ENCODE measurements around the gene SLTM.
"Not testable (repeated sequence)": the region's sequence is repeated elsewhere in the genome, so short reads cannot be mapped to it uniquely, and the experiment has no call there.

Gene SLTM

DNA sequence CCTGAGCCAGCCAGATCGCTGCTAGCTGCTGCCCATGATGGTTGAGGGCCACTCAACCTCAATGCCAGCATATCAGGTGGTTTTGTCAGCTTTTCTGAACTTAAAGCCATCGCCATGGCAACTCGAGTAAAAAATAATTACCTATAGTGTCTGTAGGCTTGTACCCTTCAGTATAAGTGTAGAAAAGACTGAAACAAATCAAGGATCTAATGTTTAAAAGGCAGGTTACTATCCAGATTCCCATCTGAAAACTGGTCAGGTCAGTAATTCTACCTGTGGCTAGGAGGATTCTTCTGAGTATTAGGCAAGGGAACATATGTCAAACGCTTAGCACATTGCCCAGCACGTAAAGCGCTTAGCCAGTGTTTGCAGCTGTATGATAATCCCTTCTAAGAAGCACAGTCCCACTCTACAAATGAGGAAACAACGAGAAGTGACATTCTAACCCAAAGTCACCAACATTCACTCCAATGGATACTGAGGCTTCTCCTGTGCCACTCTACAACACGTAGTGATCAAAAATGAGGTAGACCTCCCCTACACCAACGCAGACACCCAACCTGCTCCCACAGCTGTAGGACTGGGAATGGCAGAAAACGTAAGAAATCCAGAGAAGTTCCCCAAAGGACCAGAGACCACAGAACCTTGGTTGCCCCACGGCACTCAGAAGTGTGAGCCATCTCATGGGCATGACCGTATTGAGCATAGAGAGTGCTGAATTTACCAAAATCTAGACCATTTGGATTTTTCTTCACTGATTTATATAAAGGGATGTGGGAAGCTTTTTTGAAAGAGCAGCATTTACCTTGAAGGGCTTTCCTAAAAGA, 55.3 kb downstream of the SLTM start:
- H3K4me3 ChIP-seq (ENCODE audit: low read depth, low read length): no peak overlapping the region

DNA sequence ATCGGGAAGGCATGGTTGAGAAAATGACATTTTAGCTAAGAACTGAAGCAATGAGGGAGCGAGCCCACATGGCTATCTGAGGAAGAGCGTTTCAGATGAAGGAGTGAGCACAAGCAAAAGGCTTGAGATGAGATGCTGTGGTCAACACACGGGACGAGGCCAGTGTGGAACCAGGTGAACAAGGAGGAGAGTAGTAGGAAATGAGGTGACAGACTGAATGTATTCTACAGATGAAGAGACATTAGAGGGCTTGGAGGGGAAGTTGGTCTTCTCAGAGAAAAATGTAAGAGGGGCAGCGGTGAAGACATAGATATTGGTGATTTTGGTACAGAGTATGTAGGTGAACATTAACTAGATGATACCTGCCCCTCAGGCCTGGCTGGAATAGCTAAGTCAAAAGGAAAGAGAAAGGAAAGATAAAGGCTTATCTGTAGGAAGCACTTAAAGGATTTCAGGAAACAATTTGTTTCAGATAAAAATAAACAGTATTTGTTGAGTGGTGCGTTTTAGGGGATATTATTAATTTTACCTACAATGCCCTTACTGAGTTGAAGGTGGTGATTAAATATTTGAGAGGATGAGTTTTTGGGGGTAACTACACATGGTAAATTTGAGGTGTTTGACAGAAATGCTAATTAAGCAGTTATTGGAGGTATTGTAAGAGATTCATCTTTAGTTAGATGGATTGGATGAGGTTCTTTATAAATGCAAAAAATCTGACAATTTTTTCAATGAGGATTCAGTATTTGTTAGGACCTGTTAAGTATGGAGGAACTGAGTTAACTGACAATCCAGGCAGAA, 57.0 kb downstream of the SLTM start:
- no peak overlapping the region for H3K4me3 ChIP-seq (ENCODE audit: low read depth, low read length)

DNA sequence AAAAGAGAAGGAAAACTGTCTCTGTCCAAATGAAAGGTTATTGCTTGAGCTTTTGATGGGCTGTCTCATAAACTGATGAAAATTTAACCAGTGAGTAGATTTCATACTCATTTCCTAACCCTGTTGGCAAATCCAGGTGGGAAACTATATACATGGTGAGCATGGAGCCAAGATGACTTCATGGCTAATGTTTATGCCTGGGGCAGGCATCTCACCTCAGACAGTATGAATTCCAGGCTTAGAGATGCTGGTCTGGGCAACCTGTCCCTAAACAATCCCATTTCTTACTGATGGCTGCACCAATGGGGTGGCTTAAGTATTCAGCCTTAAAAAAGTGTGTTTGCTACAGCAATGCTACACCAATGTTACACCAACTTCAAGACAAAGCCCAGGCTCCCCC, 58.1 kb downstream of the SLTM start:
- no peak overlapping the region for H3K4me3 ChIP-seq (ENCODE audit: low read depth, low read length)

DNA sequence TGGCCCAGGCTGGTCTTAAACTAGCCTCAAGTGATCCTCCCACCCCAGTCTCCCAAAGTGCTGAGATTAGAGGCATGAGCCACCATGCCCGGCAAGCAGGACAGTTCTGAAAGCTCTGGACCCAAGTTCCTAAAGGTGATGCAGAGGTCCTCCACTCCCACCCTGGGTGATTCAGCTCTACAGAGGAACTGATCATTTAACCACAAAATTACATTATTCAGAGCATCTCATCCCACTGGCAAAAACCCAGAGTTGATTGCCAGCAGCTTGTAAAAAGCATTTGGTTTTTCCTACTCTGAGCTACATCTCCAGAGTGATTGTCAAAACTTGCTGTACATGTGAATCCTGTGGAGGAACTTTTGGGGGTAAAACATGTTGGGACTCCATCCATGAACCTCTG, 60.2 kb downstream of the SLTM start:
- H3K4me3 ChIP-seq (ENCODE audit: low read depth, low read length): no peak overlapping the region

DNA sequence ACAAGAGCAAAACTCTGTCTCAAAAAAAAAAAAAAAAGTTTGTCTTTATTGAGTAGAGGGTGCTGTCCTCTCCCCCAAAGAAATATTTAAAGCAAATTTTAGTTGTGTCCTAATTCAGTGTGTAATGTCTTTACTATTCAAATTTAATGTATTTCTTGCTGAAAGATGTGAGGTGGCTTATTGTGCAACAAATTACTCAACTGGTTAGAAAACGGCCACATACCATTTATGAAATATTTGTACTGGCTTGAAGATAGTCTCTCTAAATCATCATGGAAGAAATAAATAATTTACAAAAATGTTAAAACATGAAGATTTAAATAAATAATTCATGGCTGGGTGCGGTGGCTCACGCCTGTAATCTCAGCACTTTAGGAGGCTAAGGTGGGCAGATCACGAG, 63.0 kb downstream of the SLTM start:
- no peak overlapping the region for H3K4me3 ChIP-seq (ENCODE audit: low read depth, low read length)

DNA sequence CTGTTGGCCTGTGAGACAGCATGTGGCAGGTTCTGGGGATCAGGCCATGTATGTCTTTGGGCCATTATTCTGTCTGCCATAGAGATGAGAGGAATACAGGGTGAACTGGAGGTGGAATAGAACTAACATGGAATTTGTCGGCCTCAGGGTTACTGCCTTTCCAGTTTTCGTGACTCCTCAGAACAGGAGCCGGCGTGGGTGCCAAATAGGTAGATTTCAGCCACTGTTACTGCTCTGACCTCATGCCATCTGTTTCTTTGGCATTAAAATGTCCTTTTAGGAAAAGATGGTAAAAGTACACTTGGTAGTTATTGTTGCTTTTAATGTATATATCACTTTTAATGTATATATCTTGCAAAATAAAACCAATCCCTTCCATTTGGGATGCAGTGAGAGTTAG, 65.6 kb downstream of the SLTM start:
- H3K4me3 ChIP-seq (ENCODE audit: low read depth, low read length): no peak overlapping the region

DNA sequence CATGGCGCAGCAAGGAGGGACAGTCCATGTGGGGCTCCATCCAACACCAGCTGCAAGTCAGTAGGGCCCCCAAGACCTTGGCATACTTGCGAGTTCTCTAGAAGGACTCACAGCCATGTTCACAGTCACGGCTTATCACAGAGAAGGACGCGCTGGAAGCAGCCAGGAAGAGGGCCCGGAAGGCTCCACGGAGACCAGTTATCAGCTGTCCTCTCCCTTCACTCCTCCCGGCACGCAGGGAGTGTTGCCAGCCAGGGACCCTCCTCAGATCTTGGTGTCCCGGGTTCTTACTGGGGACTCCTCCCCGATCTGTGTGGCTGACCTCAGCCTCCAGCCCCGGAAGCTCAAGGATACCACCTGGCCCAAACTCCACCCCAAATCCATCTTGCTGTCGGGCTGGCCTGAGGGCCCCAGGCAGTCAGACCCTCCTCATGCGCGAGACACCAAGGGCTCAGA, 68.0 kb downstream of the SLTM start:
- no peak overlapping the region for H3K4me3 ChIP-seq (ENCODE audit: low read depth, low read length)

DNA sequence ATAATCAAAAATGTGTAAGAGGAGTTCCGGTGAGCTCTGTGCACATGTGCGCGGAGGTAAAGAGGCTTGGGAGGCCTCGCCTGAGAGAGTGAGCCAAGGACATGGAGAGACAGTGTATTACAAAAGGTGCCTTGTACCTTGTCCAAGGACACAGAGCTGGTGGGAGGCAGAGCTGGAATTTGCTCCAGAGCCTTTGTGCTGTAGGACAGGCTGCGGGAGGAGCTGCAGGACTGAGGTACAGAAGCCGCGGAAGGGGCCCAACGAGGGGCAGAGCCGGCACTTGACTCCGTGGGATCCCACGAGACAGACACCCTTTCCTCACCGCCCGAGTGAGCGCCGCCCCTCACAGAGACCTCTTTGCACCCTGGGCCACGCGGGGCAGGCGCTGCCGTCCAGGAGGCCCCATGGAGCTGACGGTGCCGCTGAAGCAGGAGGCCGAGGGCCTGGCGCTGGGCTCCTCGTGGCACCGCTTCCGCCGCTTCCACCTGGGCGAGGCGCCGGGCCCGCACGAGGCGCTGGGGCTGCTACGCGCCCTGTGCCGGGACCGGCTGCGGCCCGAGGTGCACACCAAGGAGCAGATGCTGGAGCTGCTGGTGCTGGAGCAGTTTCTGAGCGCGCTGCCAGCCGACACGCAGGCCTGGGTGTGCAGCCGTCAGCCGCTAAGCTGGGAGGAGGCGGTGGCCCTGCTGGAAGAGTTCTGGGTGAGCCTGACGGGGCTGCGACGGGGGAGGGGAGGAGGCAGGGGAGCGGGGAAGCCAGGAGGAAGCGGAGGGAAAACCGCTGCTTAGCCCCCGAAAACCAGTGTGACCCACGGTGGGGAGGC, 68.7 kb downstream of the SLTM start:
- no peak overlapping the region for H3K4me3 ChIP-seq (ENCODE audit: low read depth, low read length)

DNA sequence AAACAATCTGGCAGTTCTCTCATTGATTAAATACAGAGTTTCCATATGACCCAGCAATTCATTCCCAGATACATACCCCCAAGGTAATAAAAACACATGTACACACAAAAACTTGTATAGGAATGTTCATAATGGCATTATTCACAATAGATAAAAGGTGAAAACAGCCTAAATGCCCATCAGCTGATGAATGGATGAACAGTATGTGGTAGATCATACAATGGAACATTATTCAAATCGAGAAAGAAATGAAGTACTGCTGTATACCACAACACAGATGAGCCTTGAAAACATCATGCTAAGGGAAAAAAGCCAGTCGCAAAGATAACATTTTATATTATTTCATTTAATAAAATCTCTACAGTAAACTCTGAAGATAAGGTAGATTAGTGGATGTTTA, 71.2 kb downstream of the SLTM start:
- no peak overlapping the region for H3K4me3 ChIP-seq (ENCODE audit: low read depth, low read length)

DNA sequence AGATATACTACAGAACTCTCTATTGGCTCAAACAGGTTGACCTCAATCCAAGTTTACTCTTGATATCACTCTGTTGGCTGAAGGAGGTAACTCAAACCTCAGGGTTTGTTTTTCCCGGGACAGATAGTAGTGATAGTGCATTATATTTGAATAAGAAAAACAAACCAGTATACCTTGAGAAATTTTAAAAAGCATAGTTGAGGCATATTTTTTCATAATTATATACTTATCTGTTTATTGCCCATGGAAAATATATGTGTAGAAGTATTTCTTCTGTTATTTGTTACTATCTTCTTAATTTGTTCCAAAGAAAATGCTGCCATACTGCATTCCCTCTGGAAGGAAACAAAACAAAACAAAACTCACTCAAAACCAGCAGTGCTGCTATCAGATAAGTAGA, 76.9 kb downstream of the SLTM start:
- H3K4me3 ChIP-seq (ENCODE audit: low read depth, low read length): not testable (repeated sequence)

DNA sequence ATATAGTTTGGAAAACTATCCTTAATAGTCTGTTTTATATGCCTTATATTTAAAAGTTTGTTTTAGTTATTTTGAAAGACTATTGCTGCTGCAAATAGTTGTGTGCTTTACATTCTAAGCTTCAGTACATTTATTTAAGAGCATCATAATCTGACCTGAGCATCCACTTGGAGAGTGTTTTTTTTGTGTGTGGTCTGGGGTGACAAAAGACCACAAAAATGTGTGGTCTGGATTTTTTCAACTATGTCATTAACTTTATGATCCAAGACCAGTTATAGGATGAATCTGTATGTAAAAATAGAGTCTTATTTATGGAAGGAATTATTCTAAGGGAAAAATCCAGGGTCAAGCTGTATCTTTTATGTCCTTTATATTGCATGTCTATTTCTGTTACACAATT, 77.4 kb downstream of the SLTM start:
- no peak overlapping the region for H3K4me3 ChIP-seq (ENCODE audit: low read depth, low read length)

DNA sequence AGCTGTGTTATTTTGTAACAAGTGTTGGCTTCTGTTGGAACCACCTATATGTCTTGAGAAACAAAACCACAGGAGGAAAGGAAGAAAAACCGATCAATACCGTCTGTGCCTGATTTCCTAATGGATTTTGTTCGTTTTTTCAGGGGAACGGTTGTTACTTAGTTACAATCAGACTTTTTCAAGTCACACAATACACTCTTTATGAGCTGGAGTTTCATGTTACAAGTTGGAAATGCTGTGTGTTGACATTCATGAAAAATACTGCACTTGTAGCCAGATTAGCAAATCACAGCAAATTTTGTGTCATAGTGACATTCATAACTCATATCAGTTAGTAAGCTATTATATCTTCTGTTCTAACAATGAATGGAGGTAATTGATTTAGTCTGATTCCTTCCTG, 78.9 kb downstream of the SLTM start:
- H3K4me3 ChIP-seq (ENCODE audit: low read depth, low read length): no peak overlapping the region

DNA sequence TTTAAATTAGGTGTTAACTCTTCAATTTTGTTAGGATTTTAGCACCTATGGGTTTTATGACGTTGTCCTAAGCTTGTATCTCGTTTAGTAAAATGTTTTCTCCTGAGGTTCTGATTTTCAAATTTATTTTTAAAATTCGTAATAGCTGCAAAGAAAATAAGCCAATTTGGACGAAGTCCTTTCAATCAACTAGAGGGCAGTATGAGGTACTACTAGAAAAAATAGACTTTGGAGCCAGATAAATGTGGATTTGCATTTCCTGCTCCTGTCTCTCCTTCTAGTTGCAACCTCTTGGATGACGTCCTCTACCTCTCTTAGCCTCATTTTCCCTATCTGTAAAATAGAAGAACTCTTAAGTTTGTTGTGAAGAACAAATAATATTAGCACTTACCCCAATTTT, 81.1 kb downstream of the SLTM start:
- no peak overlapping the region for H3K4me3 ChIP-seq (ENCODE audit: low read depth, low read length)

DNA sequence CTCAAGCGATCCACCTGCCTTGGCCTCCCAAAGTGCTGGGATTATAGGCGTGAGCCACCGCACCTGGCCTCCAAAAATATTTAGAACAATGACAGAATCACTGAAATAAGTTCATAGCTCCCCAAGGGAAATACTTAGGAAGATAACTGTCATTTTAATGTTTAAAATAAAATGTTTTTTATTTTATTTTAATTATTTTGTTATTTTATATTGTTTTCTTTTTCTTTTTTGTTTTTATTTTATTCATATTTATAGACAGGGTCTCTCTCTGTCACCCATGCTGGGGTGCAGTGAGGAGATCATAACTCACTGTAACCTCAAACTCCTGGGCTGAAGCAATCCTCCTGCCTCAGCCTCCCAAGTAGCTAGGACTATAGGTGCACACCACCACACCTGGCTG, 82.3 kb downstream of the SLTM start:
- H3K4me3 ChIP-seq (ENCODE audit: low read depth, low read length): not testable (repeated sequence)

DNA sequence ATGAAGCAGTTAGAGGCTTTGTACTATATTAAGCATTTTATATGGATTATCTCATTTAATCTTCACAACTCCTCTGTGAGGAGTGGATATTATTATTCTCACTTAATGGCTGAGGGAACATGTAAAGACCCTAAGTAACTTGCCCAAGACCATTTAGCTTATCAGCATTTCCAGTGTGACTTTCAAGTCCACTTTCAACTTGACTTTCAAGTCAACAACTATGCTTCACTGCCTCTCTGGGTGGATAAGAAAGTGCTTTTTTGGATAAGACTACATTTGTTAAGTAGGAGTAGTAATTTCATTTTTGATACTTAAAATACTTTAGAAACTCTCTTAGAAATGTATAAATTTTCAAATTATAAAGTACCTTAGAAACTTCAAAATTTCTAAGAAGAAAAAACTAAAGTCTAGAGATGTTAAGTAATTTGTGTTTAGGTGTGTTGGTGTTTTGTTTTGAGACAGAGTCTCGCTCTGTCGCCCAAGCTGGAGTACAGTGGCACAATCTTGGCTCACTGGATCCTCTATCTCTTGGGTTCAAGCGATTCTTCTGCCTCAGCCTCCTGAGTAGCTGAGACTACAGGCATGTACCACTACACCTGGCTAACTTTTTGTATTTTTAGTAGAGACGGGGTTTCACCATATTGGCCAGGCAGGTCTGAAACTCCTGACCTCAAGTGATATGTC, 90.6 kb downstream of the SLTM start:
- no peak overlapping the region for H3K4me3 ChIP-seq (ENCODE audit: low read depth, low read length)

DNA sequence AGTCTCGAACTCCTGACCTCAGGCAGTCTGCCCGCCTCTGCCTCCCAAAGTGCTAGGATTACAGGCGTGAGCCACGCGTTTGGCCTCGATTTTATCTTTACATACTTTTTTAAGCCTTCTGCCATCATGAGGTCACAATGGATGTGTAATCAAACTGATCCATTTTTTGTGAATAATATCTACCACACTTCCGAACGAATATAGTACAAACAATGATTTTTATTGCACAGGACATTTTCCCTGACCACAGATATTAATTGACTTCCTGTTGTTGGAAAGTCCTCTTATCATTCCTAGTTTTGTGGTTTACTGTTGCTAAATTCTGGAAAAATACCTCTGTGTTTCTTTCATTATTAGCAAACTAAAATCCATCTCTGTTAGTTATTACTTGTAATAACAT, 93.4 kb downstream of the SLTM start:
- H3K4me3 ChIP-seq (ENCODE audit: low read depth, low read length): no peak overlapping the region

DNA sequence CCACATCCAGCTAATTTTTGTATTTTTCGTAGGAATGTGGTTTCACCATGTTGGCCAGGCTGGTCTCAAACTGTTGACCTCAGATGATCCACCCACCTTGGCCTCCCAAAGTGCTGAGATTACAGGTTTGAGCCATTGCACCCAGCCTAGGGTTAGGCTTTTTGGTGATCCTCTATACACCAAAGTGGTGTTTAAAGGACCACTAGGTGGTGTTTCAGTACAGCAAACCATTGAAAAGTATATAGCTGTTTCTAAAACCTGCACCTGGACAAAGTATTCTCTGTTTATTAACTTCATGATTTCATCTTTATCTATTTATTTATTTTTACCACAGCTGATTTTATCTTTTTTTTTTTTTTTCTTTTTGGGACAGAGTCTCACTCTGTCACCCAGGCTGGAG, 94.0 kb downstream of the SLTM start:
- H3K4me3 ChIP-seq (ENCODE audit: low read depth, low read length): no peak overlapping the region

DNA sequence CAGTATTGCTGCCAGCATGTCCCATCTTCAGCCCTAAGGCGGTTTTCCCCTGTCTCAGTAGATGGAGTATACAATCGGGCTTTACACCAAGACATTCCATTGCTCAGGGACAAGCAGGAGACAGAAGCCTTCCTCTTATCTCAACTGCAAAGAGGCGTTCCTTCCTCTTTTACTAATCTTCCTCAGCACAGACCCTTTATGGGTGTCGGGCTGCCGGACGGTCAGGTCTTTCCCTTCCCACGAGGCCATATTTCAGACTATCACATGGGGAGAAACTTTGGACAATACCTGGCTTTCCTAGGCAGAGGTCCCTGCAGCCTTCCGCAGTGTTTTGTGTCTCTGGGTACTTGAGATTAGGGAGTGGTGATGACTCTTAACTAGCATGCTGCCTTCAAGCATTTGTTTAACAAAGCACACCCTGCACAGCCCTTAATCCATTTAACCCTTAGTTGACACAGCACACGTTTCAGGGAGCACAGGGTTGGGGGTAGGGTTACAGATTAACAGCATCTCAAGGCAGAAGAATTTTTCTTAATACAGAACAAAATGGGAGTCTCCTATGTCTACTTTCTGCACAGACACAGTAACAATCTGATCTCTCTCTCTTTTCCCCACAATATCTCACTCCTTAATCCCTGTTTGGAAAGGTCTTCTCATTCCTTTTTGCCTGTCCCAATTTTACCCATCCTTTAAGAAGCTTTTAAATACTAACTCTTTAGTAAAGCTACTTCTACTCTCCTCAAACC, 99.6 kb downstream of the SLTM start:
- H3K4me3 ChIP-seq (ENCODE audit: low read depth, low read length): peak overlapping the region; percentile 20

DNA sequence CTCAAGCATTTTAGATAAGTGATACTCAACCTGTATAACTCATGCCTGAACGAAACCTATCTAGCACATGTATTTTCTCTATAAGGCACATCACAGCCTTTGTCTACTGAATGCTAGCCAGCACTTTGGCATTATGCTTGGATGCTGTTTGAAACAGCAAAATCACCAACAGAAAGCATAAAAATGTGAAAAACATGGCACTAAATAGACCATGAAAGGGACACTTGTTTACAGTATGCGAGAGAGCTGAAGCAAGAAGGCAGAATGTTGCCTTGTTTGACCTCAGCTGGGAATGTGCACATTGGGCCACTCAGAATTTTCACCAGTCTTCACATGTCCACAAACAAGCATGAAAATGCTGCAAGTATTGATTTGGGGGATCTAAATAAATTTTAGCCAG, 102.9 kb downstream of the SLTM start:
- H3K4me3 ChIP-seq (ENCODE audit: low read depth, low read length): no peak overlapping the region
